ENCODE results near the gene PPP1R16B. TPM values are rescaled to one million over a fixed set of nuclear protein-coding genes. Genes with fewer than 3 reads are reported as not detected.

PPP1R16B gene
- total and polyA plus RNA-seq, 5 donors from 2014 or later, result 16.5 to 84.1 (median 25.1) TPM

DNA sequence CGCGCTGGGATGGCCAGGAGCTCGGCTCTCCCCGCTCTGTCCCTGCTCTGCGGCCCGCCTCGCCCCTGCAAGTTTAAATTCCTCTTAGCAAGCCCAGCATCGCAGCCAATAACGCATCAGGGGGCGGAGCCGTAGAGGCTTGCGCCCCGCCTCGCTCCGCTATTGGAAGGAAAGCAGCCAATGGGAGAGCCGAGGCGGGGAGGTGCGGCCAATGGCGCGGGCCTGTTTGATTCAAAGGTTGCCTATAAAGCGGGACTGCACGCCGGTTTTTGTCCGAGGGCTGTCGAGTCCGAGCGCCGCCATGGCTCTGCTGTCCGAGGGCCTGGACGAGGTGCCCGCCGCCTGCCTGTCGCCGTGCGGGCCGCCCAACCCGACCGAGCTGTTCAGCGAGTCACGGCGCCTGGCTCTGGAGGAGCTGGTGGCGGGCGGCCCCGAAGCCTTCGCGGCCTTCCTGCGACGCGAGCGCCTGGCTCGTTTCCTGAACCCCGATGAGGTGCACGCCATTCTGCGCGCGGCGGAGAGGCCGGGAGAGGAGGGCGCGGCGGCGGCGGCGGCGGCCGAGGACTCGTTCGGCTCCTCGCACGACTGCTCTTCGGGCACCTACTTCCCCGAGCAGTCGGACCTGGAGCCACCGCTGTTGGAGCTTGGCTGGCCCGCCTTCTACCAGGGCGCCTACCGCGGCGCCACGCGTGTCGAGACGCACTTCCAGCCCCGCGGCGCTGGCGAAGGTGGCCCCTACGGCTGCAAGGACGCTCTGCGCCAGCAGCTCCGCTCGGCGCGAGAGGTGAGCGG, 120.8 kb downstream of the PPP1R16B start, which contains the start of gene FAM83D:
Gene FAM83D (plus strand): TSS at position 276 of the 792 bp plus-strand sequence. CDS start 26 bp downstream, at position 302.
- Histone ChIP-seq H3K9me3 (ENCODE audit: control insufficient read depth in 2 of 2, low read length in 2 of 2) (no peaks in the 10 kb centered on the region), H3K36me3 (ENCODE audit: control insufficient read depth, insufficient read depth, low read length) (peaks cover 7% of the 10 kb centered on the region), H3K27ac (ENCODE audit: insufficient read depth, low read length, poor library complexity, severe bottlenecking) (peak within 1 kb of the TSS; percentile 57), H3K4me1 (ENCODE audit: control insufficient read depth, insufficient read depth, low read length, poor library complexity, severe bottlenecking) (peaks cover 26% of the 10 kb centered on the region), H3K4me3 (ENCODE audit: low read depth, low read length) (peak within 1 kb of the TSS; percentile 86), H3K27me3 (ENCODE audit: control insufficient read depth, insufficient read depth, low read length) (no peaks in the 10 kb centered on the region)
- Mint-ChIP-seq H3K27me3 (no peaks in the 10 kb centered on the region), H3K9me3 (no peaks in the 10 kb centered on the region), H3K27ac (peak within 1 kb of the TSS; percentile 54 to 95 (median 83)), H3K4me3 (peak within 1 kb of the TSS; percentile 85 to 96 (median 92)), H3K4me1 (peaks cover 10 to 36% (median 21%) of the 10 kb centered on the region in 4 donors), H3K36me3 (no peaks in the 10 kb centered on the region)
- peak; percentile 92 to 98 (median 95) for DNase-seq
- peak; percentile 92 for ATAC-seq (ENCODE audit: low read depth in 2 of 2)

DNA sequence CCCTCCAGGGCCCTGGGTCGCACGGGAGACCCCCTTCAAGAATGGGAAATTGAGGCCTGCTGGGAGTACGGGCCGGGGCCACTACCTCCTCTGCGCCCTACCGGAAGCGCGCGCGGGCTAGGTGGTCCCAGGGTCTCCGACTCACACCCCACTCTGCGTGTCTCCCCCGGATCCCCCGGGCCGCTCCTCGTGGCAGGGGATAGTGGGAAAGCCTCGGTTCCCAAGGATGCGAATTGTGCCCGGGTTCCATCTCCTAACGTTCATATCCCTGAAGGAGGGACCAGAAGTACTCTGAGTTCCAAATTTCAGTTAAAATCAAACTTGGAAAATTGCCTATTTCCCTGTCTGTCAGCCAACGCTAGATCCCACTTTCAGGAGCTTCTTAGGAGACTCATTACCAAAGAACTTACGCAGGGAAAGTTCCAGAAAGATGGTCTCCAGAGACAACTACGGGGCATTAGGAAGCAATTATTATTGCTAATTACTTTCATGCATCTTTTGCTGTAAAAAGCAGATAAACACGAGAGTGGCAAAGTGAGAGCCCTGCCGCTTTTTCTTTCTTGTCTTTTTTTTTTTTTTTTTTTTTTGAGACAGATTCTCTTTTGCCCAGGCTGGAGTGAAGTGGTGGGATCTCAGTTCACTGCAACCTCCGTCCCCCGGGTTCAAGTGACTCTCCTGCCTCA, 121.6 kb downstream of the PPP1R16B start:
- peak overlapping the region; percentile 57 for H3K27ac ChIP-seq (ENCODE audit: insufficient read depth, low read length, poor library complexity, severe bottlenecking)
- H3K4me3 Mint-ChIP-seq, result peak overlapping the region; percentile 85 to 96 (median 92)
- H3K4me3 ChIP-seq (ENCODE audit: low read depth, low read length), result peak overlapping the region; percentile 86
- peak overlapping the region; percentile 43 to 59 (median 54) for H3K27ac Mint-ChIP-seq
- no peaks in the 10 kb centered on the region for H3K36me3 Mint-ChIP-seq
- peaks cover 10 to 36% (median 21%) of the 10 kb centered on the region in 4 donors for H3K4me1 Mint-ChIP-seq
- ATAC-seq (ENCODE audit: low read depth in 2 of 2) (no peak), DNase-seq (no peak)
- no peaks in the 10 kb centered on the region for H3K27me3 ChIP-seq (ENCODE audit: control insufficient read depth, insufficient read depth, low read length)
- no peaks in the 10 kb centered on the region for H3K9me3 Mint-ChIP-seq
- peaks cover 26% of the 10 kb centered on the region for H3K4me1 ChIP-seq (ENCODE audit: control insufficient read depth, insufficient read depth, low read length, poor library complexity, severe bottlenecking)
- no peaks in the 10 kb centered on the region for H3K27me3 Mint-ChIP-seq
- H3K36me3 ChIP-seq (ENCODE audit: control insufficient read depth, insufficient read depth, low read length), result peaks cover 2% of the 10 kb centered on the region
- H3K9me3 ChIP-seq (ENCODE audit: control insufficient read depth in 2 of 2, low read length in 2 of 2), result no peaks in the 10 kb centered on the region

DNA sequence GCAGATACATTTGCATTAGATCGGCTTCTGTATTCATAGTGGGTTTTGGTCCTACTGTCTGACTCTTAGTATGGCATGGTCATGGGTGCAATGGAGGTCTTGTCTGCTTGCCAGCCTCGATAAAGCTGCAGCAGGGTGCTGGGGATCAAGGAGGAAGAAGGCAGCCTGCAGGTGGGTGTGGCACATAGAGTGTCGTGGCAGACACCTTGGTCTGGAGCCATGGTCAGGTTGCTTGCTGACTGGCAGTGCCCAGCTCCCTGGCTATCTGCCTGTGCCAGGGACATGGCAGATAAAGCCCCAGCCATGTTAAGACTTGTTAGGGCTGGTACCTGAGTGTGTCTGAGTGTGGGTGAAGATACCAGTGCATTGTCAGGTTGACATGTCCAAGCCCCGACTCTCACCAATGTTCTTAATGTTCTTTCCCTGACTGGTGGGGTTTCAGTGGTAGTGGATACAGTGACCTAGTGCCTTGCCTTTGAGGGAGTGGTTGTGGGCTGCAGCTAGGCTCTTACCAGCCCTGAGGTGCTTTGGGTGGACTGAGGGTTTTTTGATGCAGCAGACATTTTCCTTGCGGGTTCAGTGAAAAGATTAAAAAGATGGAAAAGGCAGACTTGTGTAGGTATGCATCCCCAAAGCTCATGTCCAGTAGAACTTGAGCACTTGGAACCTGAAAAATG, 122.5 kb downstream of the PPP1R16B start:
- no peaks in the 10 kb centered on the region for H3K36me3 Mint-ChIP-seq
- H3K27ac Mint-ChIP-seq, result peak overlapping the region in 2 of 3 donors; percentile 17 to 46
- H3K4me3 Mint-ChIP-seq, result peak overlapping the region; percentile 85 to 96 (median 92)
- H3K4me1 Mint-ChIP-seq, result peaks cover 10 to 36% (median 21%) of the 10 kb centered on the region in 4 donors
- peak in 1 of 3 donors; percentile 34 for DNase-seq
- Histone ChIP-seq H3K27me3 (ENCODE audit: control insufficient read depth, insufficient read depth, low read length) (no peaks in the 10 kb centered on the region), H3K36me3 (ENCODE audit: control insufficient read depth, insufficient read depth, low read length) (no peaks in the 10 kb centered on the region), H3K27ac (ENCODE audit: insufficient read depth, low read length, poor library complexity, severe bottlenecking) (no peak overlapping the region), H3K4me3 (ENCODE audit: low read depth, low read length) (peak overlapping the region; percentile 48), H3K4me1 (ENCODE audit: control insufficient read depth, insufficient read depth, low read length, poor library complexity, severe bottlenecking) (peaks cover 26% of the 10 kb centered on the region), H3K9me3 (ENCODE audit: control insufficient read depth in 2 of 2, low read length in 2 of 2) (no peaks in the 10 kb centered on the region)
- no peak for ATAC-seq (ENCODE audit: low read depth in 2 of 2)
- no peaks in the 10 kb centered on the region for H3K9me3 Mint-ChIP-seq
- H3K27me3 Mint-ChIP-seq, result no peaks in the 10 kb centered on the region

DNA sequence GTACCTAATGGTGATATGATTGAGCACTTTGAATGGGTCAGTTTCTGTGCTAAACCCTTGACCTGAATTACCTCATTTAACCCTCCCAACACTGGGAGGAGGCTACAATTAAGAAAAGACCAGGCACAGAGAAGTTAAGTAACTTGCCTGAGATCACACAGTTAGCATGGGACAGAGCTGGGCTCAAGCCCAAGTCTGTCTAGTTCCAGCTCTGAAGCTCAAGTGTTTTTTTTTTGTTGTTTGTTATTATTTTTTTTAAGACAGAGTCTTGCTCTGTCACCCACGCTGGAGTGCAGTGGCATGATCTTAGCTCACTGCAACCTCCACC, 124.7 kb downstream of the PPP1R16B start:
- H3K27me3 Mint-ChIP-seq, result no peaks in the 10 kb centered on the region
- Histone ChIP-seq H3K4me3 (ENCODE audit: low read depth, low read length) (no peak overlapping the region), H3K36me3 (ENCODE audit: control insufficient read depth, insufficient read depth, low read length) (no peaks in the 10 kb centered on the region), H3K27ac (ENCODE audit: insufficient read depth, low read length, poor library complexity, severe bottlenecking) (no peak overlapping the region), H3K9me3 (ENCODE audit: control insufficient read depth in 2 of 2, low read length in 2 of 2) (no peaks in the 10 kb centered on the region), H3K4me1 (ENCODE audit: control insufficient read depth, insufficient read depth, low read length, poor library complexity, severe bottlenecking) (peaks cover 26% of the 10 kb centered on the region), H3K27me3 (ENCODE audit: control insufficient read depth, insufficient read depth, low read length) (no peaks in the 10 kb centered on the region)
- peaks cover 10 to 33% (median 18%) of the 10 kb centered on the region in 4 donors for H3K4me1 Mint-ChIP-seq
- H3K9me3 Mint-ChIP-seq, result no peaks in the 10 kb centered on the region
- DNase-seq (no peak), ATAC-seq (ENCODE audit: low read depth in 2 of 2) (no peak)
- H3K27ac Mint-ChIP-seq, result peak overlapping the region in 1 of 3 donors; percentile 13
- peak overlapping the region in 1 of 4 donors; percentile 60 for H3K4me3 Mint-ChIP-seq
- H3K36me3 Mint-ChIP-seq, result no peaks in the 10 kb centered on the region

DNA sequence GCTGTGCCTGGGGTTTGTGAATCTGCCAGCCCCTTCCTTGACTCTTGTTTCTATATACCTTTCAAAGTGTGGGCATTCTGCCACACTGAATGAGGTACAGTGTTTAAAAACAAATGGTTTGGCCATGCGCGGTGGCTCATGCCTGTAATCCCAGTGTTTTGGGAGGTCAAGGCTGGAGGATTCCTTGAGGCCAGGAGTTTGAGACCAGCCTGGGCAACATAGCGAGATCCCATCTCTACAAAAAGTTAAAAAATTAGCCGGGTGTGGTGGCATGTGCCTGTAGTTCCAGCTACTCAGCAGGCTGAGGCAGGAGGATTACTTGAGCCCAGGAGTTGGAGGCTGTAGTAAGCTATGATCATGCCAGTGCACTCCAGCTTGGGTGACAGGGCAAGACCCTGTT, 126.5 kb downstream of the PPP1R16B start:
- no peaks in the 10 kb centered on the region for H3K27me3 Mint-ChIP-seq
- no peak overlapping the region for H3K27ac ChIP-seq (ENCODE audit: insufficient read depth, low read length, poor library complexity, severe bottlenecking)
- no peaks in the 10 kb centered on the region for H3K36me3 ChIP-seq (ENCODE audit: control insufficient read depth, insufficient read depth, low read length)
- H3K27ac Mint-ChIP-seq, result peak overlapping the region in 1 of 3 donors; percentile 25
- H3K4me3 Mint-ChIP-seq, result no peak overlapping the region
- DNase-seq (no peak), ATAC-seq (ENCODE audit: low read depth in 2 of 2) (no peak)
- H3K4me1 ChIP-seq (ENCODE audit: control insufficient read depth, insufficient read depth, low read length, poor library complexity, severe bottlenecking), result peaks cover 24% of the 10 kb centered on the region
- no peaks in the 10 kb centered on the region for H3K9me3 ChIP-seq (ENCODE audit: control insufficient read depth in 2 of 2, low read length in 2 of 2)
- no peak overlapping the region for H3K4me3 ChIP-seq (ENCODE audit: low read depth, low read length)
- no peaks in the 10 kb centered on the region for H3K9me3 Mint-ChIP-seq
- H3K36me3 Mint-ChIP-seq, result no peaks in the 10 kb centered on the region
- H3K27me3 ChIP-seq (ENCODE audit: control insufficient read depth, insufficient read depth, low read length), result no peaks in the 10 kb centered on the region
- H3K4me1 Mint-ChIP-seq, result peaks cover 10 to 29% (median 20%) of the 10 kb centered on the region in 4 donors

DNA sequence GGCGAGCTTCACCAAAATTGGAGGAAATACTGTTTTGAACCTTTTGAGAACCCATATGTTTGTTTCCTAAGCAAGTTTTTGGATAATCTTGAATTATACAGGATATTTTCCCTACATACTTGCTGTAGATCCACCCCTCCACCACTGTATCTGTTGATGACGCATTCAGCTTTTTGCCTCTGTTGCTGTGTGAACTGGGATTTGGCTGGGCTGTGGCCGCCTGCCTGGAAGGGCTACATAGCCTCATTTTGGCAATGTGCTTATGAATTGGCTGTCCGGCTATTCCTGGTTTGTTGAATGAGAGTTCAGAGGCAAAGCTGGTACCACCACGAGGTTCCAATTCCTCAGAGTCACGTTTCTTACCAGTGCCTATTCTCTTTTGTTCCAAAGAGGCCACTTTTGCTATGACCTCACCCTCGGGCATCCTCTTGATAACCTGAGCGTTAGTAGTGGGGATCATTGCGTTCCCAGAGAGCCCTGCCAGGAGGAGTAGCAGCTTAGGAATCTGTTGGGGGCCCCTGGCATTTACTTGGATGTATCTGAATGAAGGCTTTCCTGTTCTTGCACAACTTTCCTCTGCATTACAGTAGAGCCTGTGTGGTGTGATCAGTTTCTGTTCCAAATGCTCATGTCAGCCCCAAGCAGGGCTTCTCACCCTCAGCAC, 127.1 kb downstream of the PPP1R16B start:
- ATAC-seq (ENCODE audit: low read depth in 2 of 2) (no peak), DNase-seq (no peak)
- Histone ChIP-seq H3K4me3 (ENCODE audit: low read depth, low read length) (no peak overlapping the region), H3K36me3 (ENCODE audit: control insufficient read depth, insufficient read depth, low read length) (no peaks in the 10 kb centered on the region), H3K9me3 (ENCODE audit: control insufficient read depth in 2 of 2, low read length in 2 of 2) (no peaks in the 10 kb centered on the region), H3K27me3 (ENCODE audit: control insufficient read depth, insufficient read depth, low read length) (no peaks in the 10 kb centered on the region), H3K27ac (ENCODE audit: insufficient read depth, low read length, poor library complexity, severe bottlenecking) (no peak overlapping the region), H3K4me1 (ENCODE audit: control insufficient read depth, insufficient read depth, low read length, poor library complexity, severe bottlenecking) (peaks cover 18% of the 10 kb centered on the region)
- no peaks in the 10 kb centered on the region for H3K9me3 Mint-ChIP-seq
- H3K4me3 Mint-ChIP-seq, result no peak overlapping the region
- peaks cover 10 to 24% (median 19%) of the 10 kb centered on the region in 4 donors for H3K4me1 Mint-ChIP-seq
- H3K27ac Mint-ChIP-seq, result no peak overlapping the region
- no peaks in the 10 kb centered on the region for H3K27me3 Mint-ChIP-seq
- H3K36me3 Mint-ChIP-seq, result no peaks in the 10 kb centered on the region

DNA sequence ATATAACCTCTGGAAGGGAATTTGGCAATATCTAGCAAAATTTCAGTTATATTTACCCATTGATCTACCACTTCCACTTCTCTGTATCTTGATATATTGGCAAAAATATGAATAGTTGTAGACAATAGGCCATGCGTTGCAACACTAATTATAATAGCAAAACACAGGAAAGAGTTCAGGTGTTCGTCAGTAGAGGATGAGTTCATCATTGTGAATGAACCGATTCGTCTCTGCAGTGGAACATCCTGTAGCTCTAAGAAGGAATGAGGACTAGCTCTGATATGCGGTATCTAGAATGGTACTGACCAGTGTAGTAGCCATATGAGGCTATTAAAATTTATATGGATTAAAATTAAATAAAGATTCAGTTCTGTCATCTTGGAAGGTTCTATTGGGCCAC, 129.0 kb downstream of the PPP1R16B start:
- ATAC-seq (ENCODE audit: low read depth in 2 of 2), result no peak
- Histone ChIP-seq H3K27me3 (ENCODE audit: control insufficient read depth, insufficient read depth, low read length) (no peaks in the 10 kb centered on the region), H3K36me3 (ENCODE audit: control insufficient read depth, insufficient read depth, low read length) (no peaks in the 10 kb centered on the region), H3K27ac (ENCODE audit: insufficient read depth, low read length, poor library complexity, severe bottlenecking) (no peak overlapping the region), H3K9me3 (ENCODE audit: control insufficient read depth in 2 of 2, low read length in 2 of 2) (no peaks in the 10 kb centered on the region), H3K4me1 (ENCODE audit: control insufficient read depth, insufficient read depth, low read length, poor library complexity, severe bottlenecking) (peaks cover 7% of the 10 kb centered on the region), H3K4me3 (ENCODE audit: low read depth, low read length) (no peak overlapping the region)
- Mint-ChIP-seq H3K27ac (no peak overlapping the region), H3K27me3 (no peaks in the 10 kb centered on the region), H3K4me1 (peaks cover 5 to 14% (median 10%) of the 10 kb centered on the region in 4 donors), H3K4me3 (no peak overlapping the region), H3K9me3 (peaks cover 0 to 2% (median 0%) of the 10 kb centered on the region in 7 donors), H3K36me3 (peaks cover 3% of the 10 kb centered on the region)
- DNase-seq, result no peak

Measured in CD4-positive, CD25-positive, alpha-beta regulatory T cell (primary cell).